GM12892 (cell line): ENCODE measurements around the gene NTRK1.

Experiments
- POLR2A ChIP-seq: IDR thresholded peaks from 2 replicates; pipeline ENCODE4 v1.6.1; 2011; ENCODE audit warnings: low read depth, low read length, control low read depth
- POLR2AphosphoS5 ChIP-seq: IDR thresholded peaks from 2 replicates; pipeline ENCODE4 v1.6.1; 2011; ENCODE audit warnings: low read depth, low read length, control low read depth
- TAF1 ChIP-seq: IDR thresholded peaks from 2 replicates; pipeline ENCODE4 v1.6.1; 2011; ENCODE audit warnings: low read depth, mild to moderate bottlenecking, control low read depth, low read length, borderline replicate concordance

- TF ChIP-seq POLR2A (no peak), POLR2AphosphoS5 (no peak), TAF1 (no peak)
Measured at GRCh38 chr1:156859523-156860112, 1.0 kb upstream of the NTRK1 start.
